GM12864 (cell line): Measurements from ENCODE around the gene AGK.

Source experiments
- DNase-seq: peaks from one replicate; pipeline ENCODE4 v3.0.0-alpha.2; 2011; ENCODE audit warnings: low read depth
- H3K4me3 ChIP-seq: 2 replicates; pipeline ENCODE4 v1.5.1; 2011; ENCODE audit warnings: mild to moderate bottlenecking, low read depth, low read length, control low read depth
- CTCF ChIP-seq: IDR thresholded peaks from 2 replicates; pipeline ENCODE4 v1.5.1; 2011; ENCODE audit warnings: low read depth, mild to moderate bottlenecking, moderate library complexity, low read length, control low read depth, inconsistent platforms; ENCODE audit errors: missing control alignments

Gene AGK

GRCh38 chr7:141562543-141562942 is 11.3 kb downstream of the AGK start:
- no peak for TF ChIP-seq CTCF
- DNase-seq, result no peak
- no peak overlapping the region for H3K4me3 ChIP-seq

GRCh38 chr7:141562972-141563371 is 11.8 kb downstream of the AGK start:
- H3K4me3 ChIP-seq, result no peak overlapping the region
- no peak for DNase-seq
- no peak for TF ChIP-seq CTCF

- no peak overlapping the region for H3K4me3 ChIP-seq
- peak; percentile 50 for DNase-seq
- TF ChIP-seq CTCF, result no peak
Observed at GRCh38 chr7:141563956-141564623, 12.9 kb downstream of the AGK start.

- DNase-seq, result no peak
- no peak overlapping the region for H3K4me3 ChIP-seq
- TF ChIP-seq CTCF, result no peak
Observed at GRCh38 chr7:141567432-141567831, 16.2 kb downstream of the AGK start.

- TF ChIP-seq CTCF, result no peak
- DNase-seq, result no peak
- no peak overlapping the region for H3K4me3 ChIP-seq
Observed at GRCh38 chr7:141568227-141568626, 17.0 kb downstream of the AGK start.

- H3K4me3 ChIP-seq, result no peak overlapping the region
- no peak for TF ChIP-seq CTCF
- DNase-seq, result no peak
Observed at GRCh38 chr7:141571059-141571458, 19.8 kb downstream of the AGK start.

- TF ChIP-seq CTCF, result no peak
- H3K4me3 ChIP-seq, result no peak overlapping the region
- DNase-seq, result no peak
Observed at GRCh38 chr7:141572175-141572574, 21.0 kb downstream of the AGK start.
